BE2C (cell line): ENCODE measurements around the gene FOXS1.

Experiments used
- DNase-seq: peaks from one replicate; pipeline ENCODE4 v3.0.0-alpha.2; 2020
- H3K27me3 ChIP-seq: fragments of 250-450 bp; sonication (Bioruptor Pico); 2 replicates; pipeline ENCODE4 v1.5.1; 2020; ENCODE audit warnings: mild to moderate bottlenecking
- H3K36me3 ChIP-seq: fragments of 250-450 bp; sonication (Bioruptor Pico); 2 replicates; pipeline ENCODE4 v1.5.1; 2020; ENCODE audit warnings: mild to moderate bottlenecking
- H3K4me1 ChIP-seq: fragments of 250-450 bp; sonication (Bioruptor Pico); 2 replicates; pipeline ENCODE4 v1.5.1; 2020
- H3K4me3 ChIP-seq: 2 replicates; pipeline ENCODE4 v1.5.1; 2011; ENCODE audit warnings: low read depth, low read length
- H3K9me3 ChIP-seq: fragments of 250-450 bp; sonication (Bioruptor Pico); 2 replicates; pipeline ENCODE4 v1.5.1; 2020
- TF ChIP-seq, protein P1 (sequence below): IDR thresholded peaks from 2 replicates; pipeline ENCODE4 v1.5.1; 2012; ENCODE audit warnings: mild to moderate bottlenecking, low read depth, low read length

Gene FOXS1

GRCh38 chr20:31824125-31824485 is 21.3 kb downstream of the FOXS1 start:
- no peak for DNase-seq
- H3K27me3 ChIP-seq = no peaks in the 10 kb centered on the region
- TF ChIP-seq, protein P1, sequence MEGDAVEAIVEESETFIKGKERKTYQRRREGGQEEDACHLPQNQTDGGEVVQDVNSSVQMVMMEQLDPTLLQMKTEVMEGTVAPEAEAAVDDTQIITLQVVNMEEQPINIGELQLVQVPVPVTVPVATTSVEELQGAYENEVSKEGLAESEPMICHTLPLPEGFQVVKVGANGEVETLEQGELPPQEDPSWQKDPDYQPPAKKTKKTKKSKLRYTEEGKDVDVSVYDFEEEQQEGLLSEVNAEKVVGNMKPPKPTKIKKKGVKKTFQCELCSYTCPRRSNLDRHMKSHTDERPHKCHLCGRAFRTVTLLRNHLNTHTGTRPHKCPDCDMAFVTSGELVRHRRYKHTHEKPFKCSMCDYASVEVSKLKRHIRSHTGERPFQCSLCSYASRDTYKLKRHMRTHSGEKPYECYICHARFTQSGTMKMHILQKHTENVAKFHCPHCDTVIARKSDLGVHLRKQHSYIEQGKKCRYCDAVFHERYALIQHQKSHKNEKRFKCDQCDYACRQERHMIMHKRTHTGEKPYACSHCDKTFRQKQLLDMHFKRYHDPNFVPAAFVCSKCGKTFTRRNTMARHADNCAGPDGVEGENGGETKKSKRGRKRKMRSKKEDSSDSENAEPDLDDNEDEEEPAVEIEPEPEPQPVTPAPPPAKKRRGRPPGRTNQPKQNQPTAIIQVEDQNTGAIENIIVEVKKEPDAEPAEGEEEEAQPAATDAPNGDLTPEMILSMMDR = no peak
- H3K4me1 ChIP-seq = no peaks in the 10 kb centered on the region
- H3K4me3 ChIP-seq = no peak overlapping the region
- H3K9me3 ChIP-seq = no peaks in the 10 kb centered on the region
- no peaks in the 10 kb centered on the region for H3K36me3 ChIP-seq

DNA sequence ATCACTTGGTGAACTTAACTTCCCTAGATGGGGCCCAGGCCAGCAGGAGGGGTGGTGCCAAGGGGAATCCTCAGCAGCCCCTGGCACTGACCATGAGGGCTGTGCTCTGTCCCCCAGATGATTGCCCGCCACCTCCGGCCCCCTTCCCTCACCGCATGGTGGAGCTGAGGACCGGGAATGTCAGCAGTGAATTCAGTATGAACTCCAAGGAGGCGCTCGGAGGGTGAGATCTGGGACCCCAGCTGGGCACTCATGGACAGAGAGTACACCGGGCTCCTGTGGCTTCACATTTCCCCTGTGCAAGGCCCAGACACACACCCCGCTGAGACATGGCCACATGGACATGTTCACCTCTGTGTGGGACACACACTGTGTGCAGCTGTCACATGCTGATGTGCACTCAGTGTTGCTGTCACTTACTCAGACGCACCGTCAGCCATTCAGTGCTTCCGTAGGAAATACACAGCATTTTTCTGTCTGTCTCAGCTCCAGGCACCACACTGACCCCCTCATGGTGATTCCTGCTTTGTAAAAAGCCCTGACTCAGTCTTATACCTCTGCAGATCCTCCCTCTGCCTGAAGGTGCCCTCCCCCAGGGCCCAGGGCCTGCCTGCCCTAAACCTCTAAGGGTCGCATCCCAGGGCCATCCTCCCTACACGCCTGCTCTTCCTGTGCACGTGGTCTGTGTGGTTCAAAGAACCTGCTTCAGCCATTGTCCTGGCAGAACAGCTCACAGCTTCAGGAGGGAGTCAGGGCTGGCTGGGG is 21.9 kb downstream of the FOXS1 start:
- Histone ChIP-seq H3K4me1 (no peaks in the 10 kb centered on the region), H3K4me3 (no peak overlapping the region), H3K9me3 (no peaks in the 10 kb centered on the region), H3K27me3 (no peaks in the 10 kb centered on the region), H3K36me3 (no peaks in the 10 kb centered on the region)
- TF ChIP-seq, protein P1 = no peak
- no peak for DNase-seq

DNA sequence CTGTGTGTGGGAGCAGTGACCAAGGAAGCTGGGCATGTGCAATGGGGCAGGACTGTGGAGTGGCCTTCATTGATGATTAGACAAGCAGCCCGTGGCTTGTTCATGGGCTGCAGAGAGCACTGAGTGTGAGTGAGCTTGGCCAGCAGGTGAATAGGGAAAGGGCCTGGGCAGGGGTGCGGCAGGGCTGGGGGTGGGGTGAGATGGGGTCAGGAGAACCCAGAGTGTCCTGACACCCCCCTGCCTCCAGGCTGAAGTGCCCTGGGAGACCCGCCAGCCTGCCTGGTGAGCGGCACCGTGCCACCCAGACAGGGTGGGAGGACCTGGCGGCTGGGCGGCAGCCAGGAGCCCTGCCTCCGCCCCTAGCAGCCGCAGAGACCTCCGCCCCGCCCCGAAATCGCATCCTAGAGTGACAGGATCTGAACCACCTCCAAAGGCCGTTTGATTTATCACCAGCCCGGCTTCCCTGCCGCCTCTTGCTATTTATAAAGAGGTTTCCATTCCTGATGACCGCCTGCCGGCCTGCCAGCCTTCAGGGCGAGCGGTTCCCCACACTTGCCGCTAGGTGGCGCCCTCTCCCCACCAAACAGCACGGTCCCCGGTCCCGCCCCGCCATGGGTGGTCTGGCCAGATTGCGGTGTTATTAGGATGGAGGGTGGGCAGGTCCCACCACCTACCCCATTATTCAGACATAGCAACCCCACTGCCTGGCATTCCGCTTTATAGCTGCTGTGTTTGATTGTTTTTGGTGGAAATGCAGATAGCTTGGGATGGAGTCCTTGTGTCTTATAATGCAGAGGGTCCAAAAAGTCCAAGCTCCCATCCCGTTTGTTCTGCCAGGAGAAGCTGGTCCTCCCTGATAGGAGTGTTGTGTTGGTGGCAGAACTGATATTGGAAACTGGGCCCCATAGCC is 22.7 kb downstream of the FOXS1 start:
- H3K4me3 ChIP-seq = peak overlapping the region; percentile 36
- no peaks in the 10 kb centered on the region for H3K27me3 ChIP-seq
- TF ChIP-seq, protein P1 = peak; percentile 94
- peak; percentile 81 for DNase-seq
- H3K4me1 ChIP-seq = no peaks in the 10 kb centered on the region
- no peaks in the 10 kb centered on the region for H3K36me3 ChIP-seq
- no peaks in the 10 kb centered on the region for H3K9me3 ChIP-seq

DNA sequence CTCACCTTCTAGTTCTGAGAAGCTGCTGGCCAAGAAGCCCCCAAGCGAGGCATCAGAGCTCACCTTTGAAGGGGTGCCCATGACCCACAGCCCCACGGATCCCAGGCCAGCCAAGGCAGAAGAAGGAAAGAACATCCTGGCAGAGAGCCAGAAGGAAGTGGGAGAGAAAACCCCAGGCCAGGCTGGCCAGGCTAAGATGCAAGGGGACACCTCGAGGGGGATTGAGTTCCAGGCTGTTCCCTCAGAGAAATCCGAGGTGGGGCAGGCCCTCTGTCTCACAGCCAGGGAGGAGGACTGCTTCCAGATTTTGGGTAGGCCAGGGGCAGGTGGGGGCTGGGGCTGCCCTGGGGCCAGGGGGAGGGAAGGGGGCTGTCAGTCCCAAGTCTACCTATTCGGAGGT is 24.0 kb downstream of the FOXS1 start:
- TF ChIP-seq, protein P1 = no peak
- no peaks in the 10 kb centered on the region for H3K27me3 ChIP-seq
- H3K4me1 ChIP-seq = no peaks in the 10 kb centered on the region
- H3K36me3 ChIP-seq = no peaks in the 10 kb centered on the region
- no peaks in the 10 kb centered on the region for H3K9me3 ChIP-seq
- no peak for DNase-seq
- H3K4me3 ChIP-seq = no peak overlapping the region

DNA sequence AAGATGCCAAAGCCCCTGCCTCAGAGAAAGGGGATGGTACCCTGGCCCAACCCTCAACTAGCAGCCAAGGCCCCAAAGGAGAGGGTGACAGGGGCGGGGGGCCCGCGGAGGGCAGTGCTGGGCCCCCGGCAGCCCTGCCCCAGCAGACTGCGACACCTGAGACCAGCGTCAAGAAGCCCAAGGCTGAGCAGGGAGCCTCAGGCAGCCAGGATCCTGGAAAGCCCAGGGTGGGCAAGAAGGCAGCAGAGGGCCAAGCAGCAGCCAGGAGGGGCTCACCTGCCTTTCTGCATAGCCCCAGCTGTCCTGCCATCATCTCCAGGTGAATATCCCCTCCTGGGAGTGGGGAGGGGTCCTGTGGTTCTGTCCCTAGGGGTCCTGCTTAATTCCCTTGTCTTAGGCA is 25.2 kb downstream of the FOXS1 start:
- Histone ChIP-seq H3K4me3 (no peak overlapping the region), H3K36me3 (no peaks in the 10 kb centered on the region), H3K9me3 (no peaks in the 10 kb centered on the region), H3K4me1 (peaks cover 6% of the 10 kb centered on the region), H3K27me3 (no peaks in the 10 kb centered on the region)
- DNase-seq = no peak
- TF ChIP-seq, protein P1 = no peak
